GM12891 (cell line): Measurements from ENCODE around the gene VWA3B.

Experiments used
- DNase-seq: peaks from one replicate; pipeline ENCODE4 v3.0.0; 2011; ENCODE audit warnings: low spot score; ENCODE audit not compliant: insufficient read length
- FAIRE-seq: peaks from 2 replicates; lab custom pipeline; 2011; peaks lifted over from hg19 to GRCh38; lab: Jason Lieb, UNC
- PAX5 ChIP-seq: IDR thresholded peaks from 2 replicates; pipeline ENCODE4 v1.6.1; 2011; ENCODE audit warnings: low read length, moderate library complexity, mild to moderate bottlenecking; ENCODE audit not compliant: insufficient read depth, severe bottlenecking
- POLR2A ChIP-seq: IDR thresholded peaks from 2 replicates; pipeline ENCODE4 v1.6.1; 2011; ENCODE audit warnings: low read depth, low read length, control low read depth
- POLR2AphosphoS5 ChIP-seq: IDR thresholded peaks from 2 replicates; pipeline ENCODE4 v1.6.1; 2011; ENCODE audit warnings: low read depth, low read length, control low read depth
- POU2F2 ChIP-seq: IDR thresholded peaks from 2 replicates; pipeline ENCODE4 v1.6.1; 2011; ENCODE audit warnings: low read depth, mild to moderate bottlenecking, control low read depth, low read length, moderate library complexity
- SPI1 ChIP-seq: IDR thresholded peaks from 2 replicates; pipeline ENCODE4 v1.6.1; 2011; ENCODE audit warnings: low read depth, low read length, control low read depth
- TAF1 ChIP-seq: IDR thresholded peaks from 2 replicates; pipeline ENCODE4 v1.6.1; 2011; ENCODE audit warnings: low read depth, low read length, control low read depth

VWA3B gene

DNA sequence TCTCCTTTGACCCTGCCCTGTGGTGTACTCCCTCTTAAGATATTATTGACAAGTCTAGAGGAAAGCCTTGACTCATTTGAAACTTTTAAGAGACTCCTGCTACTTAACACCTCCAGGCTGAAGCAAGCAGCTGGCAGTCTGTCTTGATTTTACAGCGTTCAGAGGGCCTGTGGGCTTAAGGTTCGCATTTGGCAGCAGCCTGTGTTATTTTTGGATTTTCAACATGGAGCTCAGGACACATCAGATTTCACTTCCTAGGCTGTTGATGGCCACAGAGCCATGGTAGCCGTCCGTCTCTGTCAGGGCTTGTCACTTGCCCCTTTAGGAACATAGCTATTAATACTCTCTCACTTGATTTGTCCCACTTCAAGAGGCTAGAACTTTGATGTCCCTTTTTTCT lies 73.6 kb downstream of the VWA3B start:
- DNase-seq (no peak), FAIRE-seq (no peak)
- no peak for TF ChIP-seq POLR2AphosphoS5
- TF ChIP-seq POLR2A = no peak
- no peak for TF ChIP-seq POU2F2
- no peak for TF ChIP-seq PAX5
- no peak for TF ChIP-seq SPI1
- no peak for TF ChIP-seq TAF1

DNA sequence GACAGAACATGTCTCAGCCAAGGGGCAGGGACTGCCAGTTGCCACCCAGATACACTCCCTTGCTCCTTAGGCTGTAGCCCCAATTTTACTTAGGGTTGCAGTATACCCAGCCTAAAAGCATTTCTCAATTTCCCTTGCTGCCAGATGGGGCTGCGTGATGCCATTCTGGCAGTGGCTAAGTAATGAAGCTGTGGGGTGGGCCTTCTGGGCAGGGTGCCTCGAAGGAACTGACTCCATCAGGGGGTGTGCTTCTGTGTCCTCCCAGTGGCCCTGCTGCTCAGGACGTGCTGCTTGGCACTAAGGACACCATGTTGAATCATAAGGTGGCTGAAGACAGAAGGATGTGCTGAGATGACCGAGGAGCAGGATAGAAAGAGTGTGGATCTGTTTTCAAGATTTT lies 74.2 kb downstream of the VWA3B start:
- no peak for FAIRE-seq
- no peak for DNase-seq
- TF ChIP-seq TAF1 (no peak), POLR2A (no peak), PAX5 (no peak), POLR2AphosphoS5 (no peak), SPI1 (no peak), POU2F2 (no peak)

DNA sequence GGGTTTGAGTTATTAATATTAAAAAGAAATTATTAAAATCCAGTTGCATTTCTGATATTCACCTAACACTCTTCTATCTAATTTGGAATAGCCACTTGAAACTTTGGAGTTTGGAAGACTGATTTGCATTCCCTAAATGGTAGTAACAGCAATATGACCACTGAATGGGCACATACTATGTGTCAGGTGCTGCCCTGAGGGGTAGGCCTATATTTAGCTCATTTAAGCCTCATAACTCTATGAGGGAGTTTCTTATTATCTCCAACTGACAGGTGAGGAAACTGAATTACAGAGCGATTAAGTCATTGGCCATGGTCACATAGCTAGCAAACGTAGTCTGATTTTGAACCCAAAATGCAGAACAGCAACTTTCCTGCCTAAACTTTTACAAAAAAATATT lies 77.3 kb downstream of the VWA3B start:
- no peak for DNase-seq
- no peak for FAIRE-seq
- TF ChIP-seq POLR2A (no peak), PAX5 (no peak), SPI1 (no peak), TAF1 (no peak), POU2F2 (no peak), POLR2AphosphoS5 (no peak)

DNA sequence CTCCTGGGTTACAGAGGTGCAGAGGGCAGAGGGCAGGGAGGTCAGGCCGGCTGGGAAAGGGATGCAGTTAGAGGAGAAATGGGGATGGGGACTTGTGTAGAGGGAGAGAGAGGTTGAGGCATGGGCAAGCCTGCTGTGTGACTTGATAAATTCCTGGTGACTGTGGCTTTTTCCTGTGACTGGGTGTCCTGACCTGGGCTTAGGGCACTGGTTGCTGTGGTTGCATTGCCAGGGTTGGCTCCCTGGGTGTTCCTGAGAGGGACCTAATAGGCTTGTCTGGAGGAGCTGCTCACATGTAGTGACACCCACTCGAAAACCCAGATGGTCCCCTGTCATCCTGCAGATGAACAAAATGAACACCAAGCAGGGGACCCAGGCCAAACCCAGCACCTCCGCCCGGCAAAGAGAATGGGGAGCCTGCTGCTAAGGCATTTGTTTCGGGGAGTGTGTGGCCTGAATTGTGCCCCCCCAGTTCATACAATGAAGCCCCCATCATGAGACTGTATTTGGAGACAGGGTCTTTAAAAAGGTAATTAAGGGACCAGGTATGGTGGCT lies 78.6 kb downstream of the VWA3B start:
- DNase-seq = no peak
- FAIRE-seq = no peak
- TF ChIP-seq SPI1 (no peak), TAF1 (no peak), POLR2AphosphoS5 (no peak), POU2F2 (no peak), POLR2A (no peak), PAX5 (no peak)

DNA sequence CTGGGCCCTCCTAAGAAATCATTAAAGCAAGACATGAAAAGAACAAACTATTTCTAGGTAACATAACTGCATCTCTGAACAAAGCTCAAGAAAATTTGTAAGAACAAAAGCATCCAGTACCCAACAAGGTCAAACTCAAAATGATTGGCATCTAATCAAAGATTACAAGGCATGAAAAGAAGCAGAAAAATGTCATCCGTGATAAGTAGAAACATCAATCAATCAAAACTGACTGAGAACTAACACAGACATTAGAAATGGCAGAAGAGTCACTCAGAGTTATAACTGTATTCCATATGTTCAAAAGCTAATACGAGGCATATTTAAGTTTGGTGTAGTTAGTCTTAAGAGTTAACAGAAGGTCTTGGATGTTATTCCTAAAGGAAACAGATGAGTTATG lies 80.9 kb downstream of the VWA3B start:
- TF ChIP-seq PAX5 (no peak), POLR2A (no peak), POU2F2 (no peak), TAF1 (no peak), POLR2AphosphoS5 (no peak), SPI1 (no peak)
- DNase-seq (no peak), FAIRE-seq (no peak)

DNA sequence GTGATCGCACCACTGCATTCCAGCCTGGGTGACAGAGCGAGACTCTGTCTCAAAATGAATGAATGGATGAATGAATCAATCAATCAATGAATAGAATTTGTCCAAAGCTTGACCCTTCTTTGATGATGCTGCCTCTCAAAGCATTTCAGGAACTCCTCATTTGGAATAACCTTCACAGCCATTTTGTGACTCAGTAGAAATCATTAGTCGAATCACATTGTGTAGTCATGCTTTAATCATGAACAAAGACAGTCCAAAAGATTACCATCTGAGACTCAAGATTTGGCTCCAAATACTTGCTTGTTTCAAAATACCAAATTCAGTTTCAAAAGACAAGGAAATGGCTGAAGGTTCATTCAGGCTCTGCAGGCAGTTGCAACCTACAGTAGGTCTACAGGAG lies 83.1 kb downstream of the VWA3B start:
- no peak for TF ChIP-seq POLR2A
- no peak for TF ChIP-seq SPI1
- no peak for TF ChIP-seq POLR2AphosphoS5
- no peak for TF ChIP-seq TAF1
- TF ChIP-seq PAX5 = no peak
- no peak for TF ChIP-seq POU2F2
- FAIRE-seq = no peak

DNA sequence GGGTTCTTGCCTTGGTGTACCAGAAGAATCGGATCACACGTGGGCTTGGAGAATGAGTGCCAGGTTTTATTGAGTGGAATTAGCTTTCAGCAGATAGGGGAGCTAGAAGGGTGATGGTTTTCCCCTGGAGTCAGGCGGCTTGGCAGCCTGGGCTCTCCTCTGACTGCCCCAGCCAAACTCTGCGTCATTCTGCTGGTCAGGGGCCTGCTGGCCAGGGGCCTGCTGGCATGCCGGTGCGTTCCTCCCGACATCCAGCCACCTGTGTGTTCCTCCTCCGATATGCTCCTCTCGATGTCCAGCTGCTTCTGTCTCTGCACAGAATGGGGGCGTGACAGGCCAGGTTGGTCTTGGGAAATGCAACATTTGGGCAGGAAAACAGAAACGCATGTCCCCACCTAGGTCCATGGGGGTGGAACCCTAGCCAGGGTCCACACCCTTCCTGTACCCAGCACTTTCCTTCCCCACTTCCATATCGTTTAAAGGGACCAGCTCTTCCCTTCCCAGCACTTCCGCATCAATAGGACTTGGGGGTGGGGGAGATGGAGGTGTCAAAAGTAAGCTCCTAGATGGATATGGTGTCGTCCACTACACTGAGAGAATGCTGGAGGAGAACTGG lies 85.3 kb downstream of the VWA3B start:
- TF ChIP-seq POLR2AphosphoS5 (no peak), SPI1 (no peak), POLR2A (no peak), TAF1 (no peak), PAX5 (no peak), POU2F2 (no peak)
- FAIRE-seq (no peak), DNase-seq (no peak)

More for the DNA sequence above, 83.1 kb downstream of the VWA3B start:
- DNase-seq = no peak

DNA sequence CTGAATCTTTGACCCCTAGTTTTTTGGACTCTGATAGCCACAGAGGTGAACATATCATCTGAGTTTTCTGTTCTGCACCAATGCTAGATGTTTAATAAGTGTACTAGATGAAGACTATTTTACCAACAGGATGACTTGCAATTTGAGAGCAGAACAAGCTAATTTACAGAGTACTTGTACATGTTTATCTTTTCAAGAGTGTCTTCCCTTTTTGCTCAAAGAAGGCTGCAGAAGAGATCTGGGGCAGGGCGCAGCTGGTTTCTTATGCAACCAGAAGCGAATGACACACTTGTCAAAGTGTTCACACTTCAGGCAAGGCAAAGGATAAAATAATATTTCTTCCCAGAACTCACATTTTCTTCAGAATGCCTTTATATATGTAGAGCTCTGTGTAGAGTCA lies 86.0 kb downstream of the VWA3B start:
- no peak for DNase-seq
- FAIRE-seq = no peak
- TF ChIP-seq SPI1 (no peak), TAF1 (no peak), POLR2AphosphoS5 (no peak), PAX5 (no peak), POU2F2 (no peak), POLR2A (no peak)

DNA sequence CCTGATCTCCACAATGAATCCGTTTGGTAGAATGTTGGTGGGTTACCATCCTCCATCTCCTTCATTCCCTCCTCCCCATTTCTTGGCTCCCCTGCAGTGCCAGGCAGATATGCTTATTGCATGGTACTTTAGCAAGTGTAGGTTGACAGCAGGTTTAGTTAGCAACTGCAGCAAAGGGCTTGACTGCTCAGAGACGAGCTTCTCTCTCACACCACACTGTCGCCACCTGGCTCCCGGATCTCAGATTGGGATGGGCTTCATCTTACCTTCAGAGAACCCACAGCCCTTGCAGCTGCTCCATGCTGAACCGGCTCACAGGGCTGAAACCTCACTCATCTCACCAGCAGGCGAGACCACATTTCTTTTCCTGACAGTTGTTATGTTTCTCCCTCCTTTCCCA lies 88.8 kb downstream of the VWA3B start:
- TF ChIP-seq SPI1 (no peak), TAF1 (no peak), POLR2A (no peak), POLR2AphosphoS5 (no peak), PAX5 (no peak), POU2F2 (no peak)
- DNase-seq (no peak), FAIRE-seq (peak; percentile 61)

DNA sequence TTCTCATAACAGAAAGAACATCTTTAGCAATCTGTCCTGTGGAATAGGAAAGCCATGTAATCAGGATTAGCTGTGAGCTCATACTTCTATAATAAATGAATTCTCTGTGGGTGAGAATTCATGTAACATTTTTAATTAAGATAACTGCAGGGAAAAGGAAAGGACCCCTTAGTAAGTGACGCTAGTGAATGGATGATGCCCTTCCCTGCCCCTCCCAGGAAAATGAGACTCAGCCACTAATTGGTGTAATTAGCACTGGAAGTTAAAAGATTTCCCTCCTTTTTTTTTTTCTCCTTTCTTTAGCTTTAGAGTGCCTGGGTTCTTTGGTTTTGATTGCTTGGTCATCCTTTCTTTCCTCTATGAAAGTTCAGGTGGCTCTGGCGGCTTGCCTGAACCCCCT lies 90.3 kb downstream of the VWA3B start:
- DNase-seq (no peak), FAIRE-seq (no peak)
- TF ChIP-seq POU2F2 (no peak), POLR2A (no peak), POLR2AphosphoS5 (no peak), SPI1 (no peak), PAX5 (no peak), TAF1 (no peak)
